Muscle of leg (tissue), 11 donors: ENCODE results near the gene AATK. TPM values are rescaled to one million over a fixed set of nuclear protein-coding genes. Genes with fewer than 3 reads are reported as not detected.
"Not testable (repeated sequence)": the region's sequence is repeated elsewhere in the genome, so short reads cannot be mapped to it uniquely, and the experiment has no call there.

ENCODE experiments used
- DNase-seq: peaks from one replicate; pipeline ENCODE4 v3.0.0; 2013
- H3K27ac ChIP-seq: one replicate; pipeline ENCODE4 v1.5.1; 2013; ENCODE audit warnings: mild to moderate bottlenecking, low read length, control low read depth
- H3K27me3 ChIP-seq: one replicate; pipeline ENCODE4 v1.6.1; 2013; ENCODE audit warnings: low read length; ENCODE audit not compliant: control insufficient read depth, insufficient read depth
- H3K36me3 ChIP-seq: one replicate; pipeline ENCODE4 v1.6.1; 2013; ENCODE audit warnings: low read length; ENCODE audit not compliant: control insufficient read depth, insufficient read depth
- H3K4me1 ChIP-seq: one replicate; pipeline ENCODE4 v1.6.1; 2013; ENCODE audit warnings: low read length; ENCODE audit not compliant: control insufficient read depth, insufficient read depth
- H3K4me3 ChIP-seq: one replicate; pipeline ENCODE4 v1.5.1; 2013; ENCODE audit warnings: low read length, control low read depth
- H3K9me3 ChIP-seq: replicated peaks from 2 replicates; pipeline ENCODE4 v1.6.1; 2013; ENCODE audit warnings: low read depth, low read length; ENCODE audit not compliant: control insufficient read depth
- WGBS: methylation state at CpG from one replicate; pipeline ENCODE4 v1.1.5; 2013; ENCODE audit warnings: missing lambda C conversion rate; ENCODE audit not compliant: insufficient coverage; 5-methylcytosine and 5-hydroxymethylcytosine counted together
- polyA plus RNA-seq, 8 donors: library from polyadenylated mRNA; unstranded; fragments of 120-200 nt; gene quantifications; one replicate each; pipeline versions ENCODE4 v1.2.1 to v1.2.3, GENCODE V29; 2013; ENCODE audit warnings: inconsistent platforms in 1 of 8, low replicate concordance in 1 of 8; ENCODE audit not compliant: insufficient read length in 8 of 8, insufficient read depth in 1 of 8
- total RNA-seq: library from RNA; stranded (reverse); fragments of 120-200 nt; gene quantifications from one replicate; pipeline ENCODE4 v1.2.4, GENCODE V29; 2013

The AATK gene
- total and polyA plus RNA-seq, 9 donors = 6.3 to 18.1 (median 9.6) TPM

DNA sequence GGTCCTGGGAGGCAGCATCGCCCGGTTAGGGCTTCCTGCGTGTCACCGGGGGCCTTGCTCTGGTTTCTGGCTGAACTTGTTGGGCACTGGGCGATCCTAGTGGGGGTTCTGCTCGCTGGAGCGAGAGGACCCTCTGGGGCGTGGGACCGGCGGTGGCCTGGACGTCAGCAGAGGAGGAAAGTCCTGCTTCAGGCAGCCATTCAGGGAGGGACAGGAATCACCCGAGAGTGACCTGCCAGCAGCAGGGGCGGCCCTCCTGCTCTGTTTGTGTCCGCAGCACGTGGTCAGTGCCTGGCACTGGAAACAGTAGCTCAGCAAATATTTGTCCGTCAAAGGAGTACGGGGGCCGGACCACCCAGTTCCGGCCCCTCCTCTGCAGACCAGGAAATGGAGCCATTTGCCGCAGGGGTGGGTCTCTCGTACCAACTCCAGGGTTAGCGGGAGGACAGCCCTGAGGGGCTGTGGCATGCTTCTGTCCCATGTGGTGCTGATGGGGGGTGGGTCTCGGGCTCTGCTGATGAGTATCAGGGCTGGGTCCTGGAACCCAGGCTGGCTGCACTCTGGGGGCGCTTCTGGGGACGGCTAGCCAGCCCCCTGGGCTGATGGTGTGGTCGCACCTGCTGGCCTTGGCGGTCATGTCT, 82.8 kb downstream of the AATK start:
- DNase-seq = peak; percentile 44
- Histone ChIP-seq H3K9me3 (no peaks in the 10 kb centered on the region), H3K27me3 (peaks cover 2% of the 10 kb centered on the region), H3K4me1 (peaks cover 54% of the 10 kb centered on the region), H3K27ac (peak overlapping the region; percentile 71), H3K4me3 (no peak overlapping the region), H3K36me3 (peaks cover 27% of the 10 kb centered on the region)
- 66% methylated on average over 23 of the region's 27 CpGs for WGBS

- H3K27me3 ChIP-seq = peaks cover 2% of the 10 kb centered on the region
- peak overlapping the region; percentile 71 for H3K27ac ChIP-seq
- peaks cover 54% of the 10 kb centered on the region for H3K4me1 ChIP-seq
- DNase-seq = no peak
- no peak overlapping the region for H3K4me3 ChIP-seq
- H3K36me3 ChIP-seq = peaks cover 20% of the 10 kb centered on the region
- WGBS = 83% methylated on average over 30 of the region's 33 CpGs
- no peaks in the 10 kb centered on the region for H3K9me3 ChIP-seq
These were observed 83.6 kb downstream of the AATK start for GRCh38 chr17:81082177-81083073.

DNA sequence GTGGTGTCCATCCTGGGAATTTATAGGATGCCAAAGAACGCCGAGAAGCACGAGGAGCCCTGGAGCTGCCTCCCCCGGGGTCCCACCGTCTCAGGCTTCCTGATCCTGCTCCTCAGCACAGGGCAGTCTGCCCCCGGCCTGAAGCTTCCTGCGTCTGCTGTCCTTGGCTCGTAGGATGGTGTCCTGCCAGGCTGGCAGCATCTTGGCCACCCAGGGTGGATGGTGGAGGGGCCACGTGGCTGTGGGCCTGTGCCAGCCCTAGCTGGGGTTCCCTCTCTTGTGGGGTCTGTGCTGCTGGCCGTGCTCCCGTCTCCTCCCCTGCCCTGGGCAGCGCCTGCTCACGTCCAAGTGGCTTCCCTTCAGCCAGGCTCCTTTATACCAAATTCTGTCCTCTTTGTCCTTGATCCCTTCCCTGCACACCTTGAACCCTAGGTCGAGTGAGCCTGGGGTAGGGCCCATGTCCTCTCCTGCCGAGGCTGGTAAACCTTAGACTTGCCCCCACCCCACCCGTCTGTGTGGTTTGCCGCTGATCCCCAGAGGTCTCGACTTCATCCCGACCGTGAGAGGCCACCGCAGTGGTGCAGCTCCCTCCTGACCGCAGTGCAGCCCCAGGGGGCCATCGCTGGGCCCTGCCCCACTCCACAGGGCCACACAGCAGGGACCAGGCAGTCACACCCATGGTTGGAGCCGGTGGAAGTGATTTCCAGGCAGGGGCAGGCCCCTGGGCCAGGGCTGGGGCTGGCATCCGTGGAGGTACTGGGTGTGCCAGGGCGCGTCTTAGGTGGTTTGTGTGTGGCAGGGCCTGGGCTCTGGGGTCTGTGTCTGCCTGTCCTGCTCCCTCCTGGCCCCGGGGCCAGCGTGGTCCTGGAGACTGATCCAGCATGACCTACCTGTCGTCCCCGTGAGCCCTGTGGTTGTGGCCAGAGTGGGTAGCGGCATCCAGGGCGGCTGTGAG, 84.5 kb downstream of the AATK start:
- Histone ChIP-seq H3K4me1 (peaks cover 55% of the 10 kb centered on the region), H3K27ac (peak overlapping the region; percentile 3), H3K9me3 (no peaks in the 10 kb centered on the region), H3K4me3 (no peak overlapping the region), H3K27me3 (peaks cover 2% of the 10 kb centered on the region), H3K36me3 (peaks cover 14% of the 10 kb centered on the region)
- no peak for DNase-seq
- WGBS = 85% methylated on average over 29 of the region's 33 CpGs

DNA sequence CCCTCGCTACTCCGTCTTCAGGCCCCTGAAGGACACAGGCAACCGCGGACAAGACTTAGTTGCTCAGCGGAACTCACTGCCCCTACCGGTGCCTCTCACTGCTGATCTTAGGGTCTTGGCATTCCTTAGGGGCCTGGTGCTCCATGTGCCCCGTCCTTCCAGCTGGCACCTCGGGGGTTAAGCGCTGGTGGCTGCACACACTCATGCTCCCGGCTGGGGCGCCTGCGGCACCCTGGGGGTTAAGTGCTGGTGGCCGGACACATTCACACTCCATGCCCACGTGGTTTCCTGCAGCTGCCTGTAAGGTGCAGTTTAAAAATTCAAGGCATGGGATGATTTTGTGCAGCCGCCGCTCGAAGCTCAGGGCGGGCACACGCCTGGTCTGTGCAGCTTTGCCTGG, 86.0 kb downstream of the AATK start:
- H3K27ac ChIP-seq = no peak overlapping the region
- H3K36me3 ChIP-seq = peaks cover 5% of the 10 kb centered on the region
- no peaks in the 10 kb centered on the region for H3K9me3 ChIP-seq
- no peak for DNase-seq
- H3K27me3 ChIP-seq = peaks cover 2% of the 10 kb centered on the region
- WGBS = 40% methylated on average over 18 of the region's 19 CpGs
- peaks cover 58% of the 10 kb centered on the region for H3K4me1 ChIP-seq
- no peak overlapping the region for H3K4me3 ChIP-seq

DNA sequence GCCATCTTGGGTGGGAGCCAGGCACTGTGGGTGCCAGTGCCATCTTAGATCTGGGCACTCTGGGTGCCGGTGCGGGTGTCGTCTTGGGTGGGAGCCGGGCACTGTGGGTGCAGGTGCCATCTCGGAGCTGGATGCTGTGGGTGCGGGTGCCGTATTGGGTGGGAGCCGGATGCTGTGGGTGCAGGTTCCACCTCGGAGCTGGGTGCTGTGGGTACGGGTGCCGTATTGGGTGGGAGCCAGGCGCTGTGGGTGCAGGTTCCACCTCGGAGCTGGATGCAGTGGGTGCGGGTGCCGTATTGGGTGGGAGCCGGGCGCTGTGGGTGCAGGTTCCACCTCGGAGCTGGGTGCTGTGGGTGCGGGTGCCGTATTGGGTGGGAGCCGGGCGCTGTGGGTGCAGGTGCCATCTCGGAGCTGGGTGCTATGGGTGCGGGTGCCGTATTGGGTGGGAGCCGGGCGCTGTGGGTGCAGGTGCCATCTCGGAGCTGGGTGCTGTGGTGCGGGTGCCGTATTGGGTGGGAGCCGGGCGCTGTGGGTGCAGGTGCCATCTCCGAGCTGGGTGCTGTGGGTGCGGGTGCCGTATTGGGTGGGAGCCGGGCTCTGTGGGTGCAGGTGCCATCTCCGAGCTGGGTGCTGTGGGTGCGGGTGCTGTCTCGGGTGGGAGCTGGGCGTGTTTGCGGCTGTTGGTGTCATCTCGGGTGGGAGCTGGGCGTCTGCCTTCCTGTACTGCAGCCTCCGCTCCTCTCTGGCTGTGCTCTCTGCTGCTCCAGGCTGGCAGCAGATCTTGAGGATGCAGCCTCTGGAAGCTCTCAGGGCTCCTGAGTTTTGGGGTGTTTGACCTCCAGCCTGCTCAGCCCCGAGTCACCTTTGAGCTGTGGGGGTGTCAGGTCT, 87.8 kb downstream of the AATK start:
- H3K9me3 ChIP-seq, H3K36me3 ChIP-seq, H3K27me3 ChIP-seq, H3K27ac ChIP-seq, DNase-seq, H3K4me3 ChIP-seq: not testable (repeated sequence)
- peaks cover 44% of the 10 kb centered on the region for H3K4me1 ChIP-seq
- WGBS = 97% methylated on average over 36 of the region's 45 CpGs

- peaks cover 4% of the 10 kb centered on the region for H3K36me3 ChIP-seq
- peaks cover 2% of the 10 kb centered on the region for H3K27me3 ChIP-seq
- peaks cover 26% of the 10 kb centered on the region for H3K4me1 ChIP-seq
- no peak for DNase-seq
- H3K27ac ChIP-seq = no peak overlapping the region
- no peak overlapping the region for H3K4me3 ChIP-seq
- 30% methylated on average over 11 of the region's 14 CpGs for WGBS
- no peaks in the 10 kb centered on the region for H3K9me3 ChIP-seq
These were observed 89.8 kb downstream of the AATK start for GRCh38 chr17:81076141-81076679.

GRCh38 chr17:81075307-81075706, 90.7 kb downstream of the AATK start:
- no peak for DNase-seq
- H3K9me3 ChIP-seq = no peaks in the 10 kb centered on the region
- no peak overlapping the region for H3K4me3 ChIP-seq
- peaks cover 19% of the 10 kb centered on the region for H3K4me1 ChIP-seq
- no peak overlapping the region for H3K27ac ChIP-seq
- H3K27me3 ChIP-seq = peaks cover 2% of the 10 kb centered on the region
- H3K36me3 ChIP-seq = peaks cover 4% of the 10 kb centered on the region
- 71% methylated on average over 17 of the region's 17 CpGs for WGBS

DNA sequence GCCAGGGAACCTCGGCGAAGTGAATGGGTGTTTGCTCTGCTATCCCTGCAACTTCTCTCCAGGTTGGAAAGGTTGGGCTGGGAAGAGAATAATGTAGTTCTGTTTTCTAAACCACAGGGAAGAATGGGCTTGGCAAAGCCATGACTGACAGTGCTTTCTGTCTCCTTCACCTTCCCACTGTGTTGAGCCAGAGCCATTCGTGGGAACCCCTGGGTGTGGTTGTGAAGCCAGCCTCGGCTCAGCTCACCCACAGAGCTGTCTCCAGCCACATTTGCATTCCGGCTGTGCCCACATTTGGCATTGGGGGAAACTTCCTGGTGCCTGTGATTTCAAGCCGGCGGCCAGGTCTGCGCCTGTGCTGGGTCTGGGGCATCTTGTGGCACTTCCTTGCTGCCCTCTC, 91.1 kb downstream of the AATK start:
- H3K27ac ChIP-seq = no peak overlapping the region
- H3K4me3 ChIP-seq = no peak overlapping the region
- 72% methylated on average over 7 of the region's 8 CpGs for WGBS
- no peak for DNase-seq
- no peaks in the 10 kb centered on the region for H3K9me3 ChIP-seq
- H3K36me3 ChIP-seq = peaks cover 4% of the 10 kb centered on the region
- H3K27me3 ChIP-seq = peaks cover 2% of the 10 kb centered on the region
- peaks cover 15% of the 10 kb centered on the region for H3K4me1 ChIP-seq
